Mucosa of descending colon (tissue), 3 donors: ENCODE data around the gene NFIA. TPM values are rescaled to one million over a fixed set of nuclear protein-coding genes. Genes with fewer than 3 reads are reported as not detected.

Experiments used
- ATAC-seq: fragments of 200-7000 bp; cut with Tn5 transposase; one replicate; pipeline ENCODE4 v1.9.1; 2020; ENCODE audit warnings: mild to moderate bottlenecking, moderate library complexity
- DNase-seq, 3 donors: peaks; one replicate each; pipeline ENCODE4 v3.0.0-alpha.2; 2020
- H3K36me3 ChIP-seq: fragments of 200-600 bp; one replicate; pipeline ENCODE4 v1.8.0; 2021; ENCODE audit warnings: low read depth, mild to moderate bottlenecking
- H3K4me1 ChIP-seq: fragments of 200-600 bp; one replicate; pipeline ENCODE4 v1.8.0; 2021; ENCODE audit warnings: low read depth, mild to moderate bottlenecking
- H3K4me3 ChIP-seq: fragments of 200-600 bp; one replicate; pipeline ENCODE4 v1.8.0; 2021; ENCODE audit warnings: mild to moderate bottlenecking
- H3K9me3 ChIP-seq: fragments of 200-600 bp; one replicate; pipeline ENCODE4 v1.8.0; 2021; ENCODE audit warnings: mild to moderate bottlenecking
- intact Hi-C, 2 donors: fragments of 100-400 bp; cut with DNase I in 1 of 2; cut with micrococcal nuclease in 1 of 2; formaldehyde crosslinking; loops; one replicate each; pipeline versions ENCODE4 v1.11.0 to v1.11.1; 2022; cut with DNase I, micrococcal nuclease
- total RNA-seq, 3 donors: library from RNA; stranded (reverse); fragmentation: NEBNext Ultra II Directional in 2 of 3; extraction: Animal tissue kit (Norgen Biotek cat#: 25700) in 2 of 3; gene quantifications; one replicate each; pipeline versions ENCODE4 v1.2.1 to v1.2.4, GENCODE V29; 2021 to 2023
- TF ChIP-seq, protein P1 (sequence below): fragments of 200-600 bp; IDR thresholded peaks from one replicate; pipeline ENCODE4 v1.8.0; 2022; ENCODE audit warnings: antibody characterized with exemption, mild to moderate bottlenecking
- donor health status: DM: no; HTN: no; CAD: no; lungs with moderate emphysema.
- donor health status: DM: no; HTN: no; CAD: no.
- donor health status: DM: no; HTN: yes; CAD: no.

Gene NFIA
- total RNA-seq, 3 donors from 2014 or later = 46.4 to 145 (median 51.1) TPM

DNA sequence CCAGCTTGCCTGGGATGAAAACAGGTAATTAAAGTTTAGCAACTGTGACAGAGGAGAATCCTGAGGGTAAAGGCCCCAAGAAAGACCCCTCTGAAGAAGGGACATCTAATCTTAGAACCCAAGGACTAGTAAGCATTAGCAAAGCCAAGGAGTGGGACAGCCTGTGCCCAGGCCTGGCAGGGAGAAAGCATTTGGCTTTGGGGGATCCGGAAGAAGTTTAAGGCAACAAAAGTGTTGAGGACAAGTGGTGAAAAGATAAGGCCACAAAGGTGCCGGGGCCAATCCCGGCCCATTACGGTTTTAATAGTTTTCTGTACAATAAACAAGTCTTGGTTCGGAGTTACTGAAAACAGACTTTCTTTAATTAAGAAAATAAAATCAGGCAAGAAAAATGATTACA lies 367.0 kb downstream of the NFIA start:
- Histone ChIP-seq H3K4me3 (no peak overlapping the region), H3K36me3 (no peaks in the 10 kb centered on the region), H3K4me1 (peaks cover 46% of the 10 kb centered on the region), H3K9me3 (no peaks in the 10 kb centered on the region)
- DNase-seq = no peak
- TF ChIP-seq, protein P1, sequence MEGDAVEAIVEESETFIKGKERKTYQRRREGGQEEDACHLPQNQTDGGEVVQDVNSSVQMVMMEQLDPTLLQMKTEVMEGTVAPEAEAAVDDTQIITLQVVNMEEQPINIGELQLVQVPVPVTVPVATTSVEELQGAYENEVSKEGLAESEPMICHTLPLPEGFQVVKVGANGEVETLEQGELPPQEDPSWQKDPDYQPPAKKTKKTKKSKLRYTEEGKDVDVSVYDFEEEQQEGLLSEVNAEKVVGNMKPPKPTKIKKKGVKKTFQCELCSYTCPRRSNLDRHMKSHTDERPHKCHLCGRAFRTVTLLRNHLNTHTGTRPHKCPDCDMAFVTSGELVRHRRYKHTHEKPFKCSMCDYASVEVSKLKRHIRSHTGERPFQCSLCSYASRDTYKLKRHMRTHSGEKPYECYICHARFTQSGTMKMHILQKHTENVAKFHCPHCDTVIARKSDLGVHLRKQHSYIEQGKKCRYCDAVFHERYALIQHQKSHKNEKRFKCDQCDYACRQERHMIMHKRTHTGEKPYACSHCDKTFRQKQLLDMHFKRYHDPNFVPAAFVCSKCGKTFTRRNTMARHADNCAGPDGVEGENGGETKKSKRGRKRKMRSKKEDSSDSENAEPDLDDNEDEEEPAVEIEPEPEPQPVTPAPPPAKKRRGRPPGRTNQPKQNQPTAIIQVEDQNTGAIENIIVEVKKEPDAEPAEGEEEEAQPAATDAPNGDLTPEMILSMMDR = no peak
- intact Hi-C loops = no loop called here
- ATAC-seq = no peak

DNA sequence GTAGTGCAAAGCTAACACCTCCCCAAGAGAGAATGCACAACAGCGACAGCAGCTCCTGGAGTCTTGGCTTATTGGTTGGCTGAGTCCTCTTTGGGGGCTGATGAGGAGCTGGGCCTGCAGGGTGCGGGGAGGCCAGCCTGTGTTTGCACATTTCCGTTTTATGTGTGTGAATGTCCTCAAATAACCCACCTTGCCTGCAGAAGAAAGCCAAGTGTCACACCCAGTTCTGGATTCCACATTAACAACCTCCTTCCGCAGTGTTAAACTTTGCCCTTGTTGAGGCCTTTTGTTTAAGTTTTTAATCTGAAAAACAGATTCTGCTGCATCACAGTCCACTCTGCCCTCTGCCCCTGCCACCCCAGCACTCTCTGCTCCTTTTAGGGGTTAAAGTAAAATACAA lies 368.1 kb downstream of the NFIA start:
- Histone ChIP-seq H3K36me3 (no peaks in the 10 kb centered on the region), H3K4me3 (no peak overlapping the region), H3K9me3 (no peaks in the 10 kb centered on the region), H3K4me1 (peaks cover 38% of the 10 kb centered on the region)
- DNase-seq = peak; percentile 63 to 75 (median 69)
- intact Hi-C loops = loop anchor here (10.0 kb wide), 2 partner anchors 396 to 406 kb away; no protein-coding TSS in a partner anchor
- TF ChIP-seq, protein P1 = no peak
- peak; percentile 87 for ATAC-seq

DNA sequence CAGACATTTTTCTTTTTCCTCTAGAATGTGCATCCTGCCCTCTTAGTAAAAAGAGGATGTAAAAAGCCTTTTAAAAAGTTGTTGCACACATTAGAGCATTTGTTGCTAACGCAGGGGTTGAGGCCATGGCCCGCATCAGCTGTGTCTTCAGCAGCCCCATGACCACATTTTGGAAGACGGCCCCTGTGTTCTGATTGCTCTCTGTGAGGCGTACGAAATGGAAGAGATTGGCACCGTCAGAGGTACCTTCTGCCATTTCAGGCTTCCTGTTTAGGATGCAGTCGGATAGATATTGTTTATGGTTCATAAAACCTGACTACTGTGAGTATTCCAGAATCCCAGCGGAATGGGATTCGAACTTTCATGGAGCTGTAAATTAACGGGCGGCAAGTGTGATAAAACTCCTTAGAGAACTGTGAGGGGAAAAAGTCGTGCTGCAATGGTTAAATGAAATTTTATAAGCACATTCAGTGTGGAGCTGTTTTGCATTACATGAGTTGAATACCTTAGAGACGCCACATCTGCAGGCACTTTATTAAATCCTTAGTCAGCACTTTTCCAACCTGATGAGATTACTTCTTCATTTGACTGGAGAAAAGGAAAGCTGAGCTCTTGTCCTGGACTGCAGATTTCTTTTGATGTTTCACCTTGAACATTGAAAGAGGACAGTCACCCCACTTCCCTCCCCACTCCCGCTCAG lies 368.7 kb downstream of the NFIA start:
- ATAC-seq = peak; percentile 26
- H3K4me3 ChIP-seq = no peak overlapping the region

DNA sequence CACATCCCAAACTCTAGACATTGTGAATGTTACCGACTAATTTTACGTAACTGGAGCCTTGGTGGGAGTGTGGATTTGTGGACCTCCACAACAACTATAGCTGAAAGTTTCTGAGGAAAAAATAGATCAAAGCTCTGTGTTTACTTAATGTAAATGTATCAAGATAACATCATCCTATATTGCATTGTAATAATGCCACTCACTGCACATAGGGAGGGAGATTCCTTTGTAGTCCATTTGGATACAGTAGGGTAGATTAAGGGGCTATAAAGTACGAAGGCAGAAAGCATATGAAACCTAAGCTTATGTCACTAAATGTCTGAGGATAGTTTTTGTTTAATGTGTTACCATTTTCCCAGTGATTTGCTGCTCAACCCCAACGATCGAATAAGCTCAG lies 369.2 kb downstream of the NFIA start:
- DNase-seq = no peak
- TF ChIP-seq, protein P1 = no peak
- intact Hi-C loops = loop anchor here (10.0 kb wide), 2 partner anchors 397 to 407 kb away; no protein-coding TSS in a partner anchor
- ATAC-seq = no peak
- peaks cover 30% of the 10 kb centered on the region for H3K4me1 ChIP-seq
- no peak overlapping the region for H3K4me3 ChIP-seq
- no peaks in the 10 kb centered on the region for H3K9me3 ChIP-seq
- H3K36me3 ChIP-seq = no peaks in the 10 kb centered on the region

More for the DNA sequence above, 368.7 kb downstream of the NFIA start:
- Histone ChIP-seq H3K4me1 (peaks cover 35% of the 10 kb centered on the region), H3K9me3 (no peaks in the 10 kb centered on the region), H3K36me3 (no peaks in the 10 kb centered on the region)
- intact Hi-C loops = loop anchor here (10.0 kb wide), 2 partner anchors 396 to 406 kb away; no protein-coding TSS in a partner anchor
- DNase-seq = peak in 1 of 3 donors; percentile 41
- TF ChIP-seq, protein P1 = no peak

DNA sequence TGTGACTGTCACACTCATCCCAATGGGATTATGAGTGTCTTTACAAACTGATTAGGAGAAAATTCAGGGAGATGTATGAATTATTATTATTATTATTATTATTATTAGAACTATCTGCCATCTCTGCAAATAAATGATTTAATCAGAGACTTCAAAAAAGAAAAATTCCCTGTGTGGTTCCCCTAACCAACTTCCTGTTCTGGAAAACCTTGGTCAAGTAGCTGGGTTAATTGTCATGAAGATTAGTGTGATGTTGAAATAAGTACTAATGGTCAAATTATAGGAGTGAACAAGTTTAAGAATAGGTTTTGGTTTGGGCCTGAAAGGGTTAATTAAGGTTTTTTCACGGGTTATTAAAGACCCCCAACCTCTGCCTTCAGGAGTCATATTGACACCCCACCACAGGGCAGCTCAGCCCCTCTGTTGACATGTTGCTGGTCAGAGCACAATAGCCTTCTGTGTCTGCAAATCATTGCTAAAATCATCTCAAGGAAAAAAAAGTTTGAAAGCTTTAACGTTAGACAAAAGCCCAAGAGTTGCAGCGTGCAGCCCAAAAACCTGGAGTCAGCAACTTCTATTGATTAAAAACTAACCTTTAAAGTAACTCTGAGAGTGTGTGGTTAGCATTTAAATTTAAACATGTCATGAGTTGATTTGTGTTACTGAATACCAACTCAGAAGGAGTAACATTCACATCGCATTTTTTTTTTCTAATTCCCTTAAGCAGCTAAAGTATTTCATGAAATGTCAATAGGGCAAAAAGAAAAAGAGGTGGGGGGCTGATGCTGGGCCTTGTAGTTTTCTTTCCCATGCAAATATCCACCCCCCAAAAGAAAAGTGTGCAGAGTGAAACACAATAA lies 370.0 kb downstream of the NFIA start:
- no peak overlapping the region for H3K4me3 ChIP-seq
- ATAC-seq (no peak), DNase-seq (no peak)
- intact Hi-C loops = loop anchor here (10.0 kb wide), 2 partner anchors 398 to 408 kb away; no protein-coding TSS in a partner anchor
- TF ChIP-seq, protein P1 = no peak
- H3K9me3 ChIP-seq = no peaks in the 10 kb centered on the region
- H3K36me3 ChIP-seq = no peaks in the 10 kb centered on the region
- peaks cover 30% of the 10 kb centered on the region for H3K4me1 ChIP-seq
